ENCODE results near the gene TPO.
"Not testable (repeated sequence)": the region's sequence is repeated elsewhere in the genome, so short reads cannot be mapped to it uniquely, and the experiment has no call there.

The TPO gene

GRCh38 chr2:1563084-1563857 is 150.0 kb downstream of the TPO start:
- no peak for DNase-seq

- no peak for DNase-seq
Measured at GRCh38 chr2:1563943-1564891, 151.0 kb downstream of the TPO start.

GRCh38 chr2:1567556-1568344 is 154.5 kb downstream of the TPO start:
- DNase-seq, result no peak

GRCh38 chr2:1568345-1568668 is 155.0 kb downstream of the TPO start:
- not testable (repeated sequence) for DNase-seq

- DNase-seq, result no peak
Measured at GRCh38 chr2:1569879-1570450, 156.7 kb downstream of the TPO start.

GRCh38 chr2:1571477-1572417 is 158.5 kb downstream of the TPO start:
- DNase-seq, result no peak

- no peak for DNase-seq
Measured at GRCh38 chr2:1572638-1573037, 159.4 kb downstream of the TPO start.

- no peak for DNase-seq
Measured at GRCh38 chr2:1577846-1578245, 164.6 kb downstream of the TPO start.

- DNase-seq, result not testable (repeated sequence)
Measured at GRCh38 chr2:1581257-1581964, 168.1 kb downstream of the TPO start.

GRCh38 chr2:1581965-1582625 is 168.8 kb downstream of the TPO start:
- DNase-seq, result no peak

GRCh38 chr2:1582891-1583341 is 169.7 kb downstream of the TPO start:
- DNase-seq, result no peak

- no peak for DNase-seq
Measured at GRCh38 chr2:1584051-1584531, 170.8 kb downstream of the TPO start.

- DNase-seq, result no peak
Measured at GRCh38 chr2:1584691-1585485, 171.6 kb downstream of the TPO start.

GRCh38 chr2:1585635-1586034 is 172.4 kb downstream of the TPO start:
- DNase-seq, result no peak

- DNase-seq, result no peak
Measured at GRCh38 chr2:1586251-1586922, 173.1 kb downstream of the TPO start.

GRCh38 chr2:1586923-1587840 is 173.9 kb downstream of the TPO start:
- no peak for DNase-seq

All from activated naive CD4-positive, alpha-beta T cell treated with Interleukin-2 at 50 U/mL for 16 hours (primary cell).